ENCODE measurements around the gene LIMS1. TPM values are rescaled to one million over a fixed set of nuclear protein-coding genes. Genes with fewer than 3 reads are reported as not detected.

Gene LIMS1
- polyA plus RNA-seq, 3 donors, result 44.0 to 130 (median 124) TPM

GRCh38 chr2:108611021-108611420 is 76.8 kb downstream of the LIMS1 start:
- H3K9ac ChIP-seq (ENCODE audit: insufficient read depth, low read length, poor library complexity, severe bottlenecking), result no peak overlapping the region
- no peak overlapping the region for H3K4me3 Mint-ChIP-seq
- H3K27me3 Mint-ChIP-seq (ENCODE audit: low read depth in 3 of 3), result no peaks in the 10 kb centered on the region
- H3K4me1 Mint-ChIP-seq, result peaks cover 40% of the 10 kb centered on the region
- peaks cover 97% of the 10 kb centered on the region for H3K79me2 ChIP-seq (ENCODE audit: insufficient read depth, low read length)
- intact Hi-C loops (cut with micrococcal nuclease), result no loop called here
- H3K9me3 ChIP-seq (replicated peaks in 1 of 2; ENCODE audit: control insufficient read depth in 1 of 2, insufficient read depth in 1 of 2, low read length in 2 of 2), result no peaks in the 10 kb centered on the region
- no peak for DNase-seq
- H3K4me2 ChIP-seq (replicated peaks; ENCODE audit: extremely low read depth, low read length, poor library complexity, severe bottlenecking), result no peak overlapping the region
- TF ChIP-seq CTCF (IDR thresholded peaks at IDR 0.05), result no peak
- peaks cover 13 to 60% of the 10 kb centered on the region in 2 donors for H3K36me3 ChIP-seq (replicated peaks in 1 of 2; ENCODE audit: control insufficient read depth in 1 of 2, insufficient read depth in 2 of 2, low read length in 2 of 2)
- H3K4me3 ChIP-seq (replicated peaks in 1 of 3; ENCODE audit: low read depth in 2 of 3, low read length in 3 of 3), result no peak overlapping the region
- H3K4me1 ChIP-seq (ENCODE audit: control insufficient read depth in 1 of 2, insufficient read depth in 2 of 2, low read length in 2 of 2), result peaks cover 2 to 4% of the 10 kb centered on the region in 2 donors
- H3K27ac ChIP-seq (ENCODE audit: low read depth in 1 of 2, low read length in 2 of 2), result peak overlapping the region in 1 of 2 donors; percentile 60
- peak overlapping the region in 3 of 7 donors; percentile 37 to 78 (median 50) for H3K27ac Mint-ChIP-seq
- peaks cover 91% of the 10 kb centered on the region for H4K20me1 ChIP-seq (ENCODE audit: insufficient read depth, low read length)
- H2AFZ ChIP-seq (ENCODE audit: insufficient read depth, low read depth, low read length, poor library complexity, severe bottlenecking), result no peak overlapping the region
- no peaks in the 10 kb centered on the region for H3K9me3 Mint-ChIP-seq
- WGBS (ENCODE audit: insufficient coverage), result 85% methylated on average over 2 of the region's 5 CpGs
- no peaks in the 10 kb centered on the region for H3K27me3 ChIP-seq (ENCODE audit: control insufficient read depth in 2 of 2, insufficient read depth in 2 of 2, low read length in 2 of 2)
- H3K36me3 Mint-ChIP-seq, result peaks cover 58 to 66% of the 10 kb centered on the region in 2 donors

- Histone ChIP-seq H3K36me3 (replicated peaks in 1 of 2; ENCODE audit: control insufficient read depth in 1 of 2, insufficient read depth in 2 of 2, low read length in 2 of 2) (peaks cover 11 to 60% of the 10 kb centered on the region in 2 donors), H3K27ac (ENCODE audit: low read depth in 1 of 2, low read length in 2 of 2) (peak overlapping the region in 1 of 2 donors; percentile 50), H3K27me3 (ENCODE audit: control insufficient read depth in 2 of 2, insufficient read depth in 2 of 2, low read length in 2 of 2) (no peaks in the 10 kb centered on the region), H3K9ac (ENCODE audit: insufficient read depth, low read length, poor library complexity, severe bottlenecking) (no peak overlapping the region), H3K9me3 (replicated peaks in 1 of 2; ENCODE audit: control insufficient read depth in 1 of 2, insufficient read depth in 1 of 2, low read length in 2 of 2) (no peaks in the 10 kb centered on the region), H3K79me2 (ENCODE audit: insufficient read depth, low read length) (peaks cover 97% of the 10 kb centered on the region), H3K4me1 (ENCODE audit: control insufficient read depth in 1 of 2, insufficient read depth in 2 of 2, low read length in 2 of 2) (peaks cover 2 to 4% of the 10 kb centered on the region in 2 donors), H3K4me2 (replicated peaks; ENCODE audit: extremely low read depth, low read length, poor library complexity, severe bottlenecking) (no peak overlapping the region), H2AFZ (ENCODE audit: insufficient read depth, low read depth, low read length, poor library complexity, severe bottlenecking) (no peak overlapping the region), H4K20me1 (ENCODE audit: insufficient read depth, low read length) (peaks cover 91% of the 10 kb centered on the region), H3K4me3 (replicated peaks in 1 of 3; ENCODE audit: low read depth in 2 of 3, low read length in 3 of 3) (no peak overlapping the region)
- H3K27ac Mint-ChIP-seq, result peak overlapping the region in 6 of 7 donors; percentile 50 to 80 (median 63)
- no peaks in the 10 kb centered on the region for H3K9me3 Mint-ChIP-seq
- DNase-seq, result no peak
- no peak for TF ChIP-seq CTCF (IDR thresholded peaks at IDR 0.05)
- peaks cover 40% of the 10 kb centered on the region for H3K4me1 Mint-ChIP-seq
- H3K4me3 Mint-ChIP-seq, result no peak overlapping the region
- WGBS (ENCODE audit: insufficient coverage), result 100% methylated on average over 2 of the region's 5 CpGs
- H3K36me3 Mint-ChIP-seq, result peaks cover 58 to 63% of the 10 kb centered on the region in 2 donors
- no peaks in the 10 kb centered on the region for H3K27me3 Mint-ChIP-seq (ENCODE audit: low read depth in 3 of 3)
- intact Hi-C loops (cut with micrococcal nuclease), result no loop called here
Measured at GRCh38 chr2:108612153-108612513, 77.9 kb downstream of the LIMS1 start.

Measured in CD14-positive monocyte (primary cell).